ENCODE data around the gene NOA1. TPM values are rescaled to one million over a fixed set of nuclear protein-coding genes. Genes with fewer than 3 reads are reported as not detected.

The NOA1 gene
- total and polyA plus RNA-seq, 12 donors, result 3.5 to 30.0 (median 15.3) TPM

GRCh38 chr4:57018980-57019379, 41.6 kb upstream of the NOA1 start:
- no peak overlapping the region for H3K4me3 ChIP-seq
- no peak for DNase-seq
- H3K36me3 ChIP-seq (replicated peaks in 1 of 2), result peaks cover 1 to 75% of the 10 kb centered on the region in 2 donors
- TF ChIP-seq CTCF (IDR thresholded peaks at IDR 0.05) (no peak), POLR2A (IDR thresholded peaks at IDR 0.05) (no peak)
- intact Hi-C loops (cut with DNase I), result no loop called here
- H3K9me3 ChIP-seq (replicated peaks in 1 of 3), result no peaks in the 10 kb centered on the region
- H3K27me3 ChIP-seq, result no peaks in the 10 kb centered on the region
- no peak overlapping the region for H3K27ac ChIP-seq
- peaks cover 0 to 19% of the 10 kb centered on the region in 2 donors for H3K4me1 ChIP-seq (replicated peaks in 1 of 2)

GRCh38 chr4:57013543-57014120, 36.2 kb upstream of the NOA1 start:
- Histone ChIP-seq H3K36me3 (replicated peaks in 1 of 2) (peaks cover 0 to 81% of the 10 kb centered on the region in 2 donors), H3K9me3 (replicated peaks in 1 of 3) (no peaks in the 10 kb centered on the region), H3K27ac (no peak overlapping the region), H3K4me3 (no peak overlapping the region), H3K27me3 (no peaks in the 10 kb centered on the region), H3K4me1 (replicated peaks in 1 of 2) (no peaks in the 10 kb centered on the region)
- WGBS, 4 donors, result 86 to 96% (median 91%) methylated on average over 4 of the region's 4 CpGs
- TF ChIP-seq POLR2A (IDR thresholded peaks at IDR 0.05) (no peak), CTCF (IDR thresholded peaks at IDR 0.05) (no peak)
- DNase-seq, result no peak
- intact Hi-C loops (cut with DNase I), result no loop called here

DNA sequence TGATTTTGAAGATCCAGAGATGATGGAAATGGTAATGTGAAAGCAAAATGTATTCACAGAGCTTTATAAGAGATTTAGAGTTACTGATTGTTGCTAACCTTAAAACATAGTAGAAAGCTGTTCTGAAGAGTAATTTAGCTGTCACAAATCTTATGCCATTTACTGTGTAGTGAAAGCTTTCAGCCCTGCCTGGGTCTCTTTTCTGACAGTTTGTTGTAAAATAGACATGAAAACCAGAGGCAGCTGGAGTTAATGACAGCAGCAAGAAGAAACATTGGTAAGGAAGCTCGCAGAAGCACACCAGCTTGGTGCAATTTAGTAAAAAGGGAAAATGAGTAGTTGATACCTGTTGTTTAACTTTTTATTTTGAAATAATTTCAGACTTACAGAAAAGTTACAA, 22.3 kb upstream of the NOA1 start:
- H3K9me3 ChIP-seq (replicated peaks in 1 of 3), result no peaks in the 10 kb centered on the region
- H3K4me3 ChIP-seq, result no peak overlapping the region
- H3K4me1 ChIP-seq (replicated peaks in 1 of 2), result no peaks in the 10 kb centered on the region
- intact Hi-C loops (cut with DNase I), result no loop called here
- DNase-seq, result no peak
- no peak overlapping the region for H3K27ac ChIP-seq
- no peaks in the 10 kb centered on the region for H3K27me3 ChIP-seq
- peaks cover 0 to 53% of the 10 kb centered on the region in 2 donors for H3K36me3 ChIP-seq (replicated peaks in 1 of 2)
- WGBS, 4 donors, result 96 to 100% (median 98%) methylated on average over 1 of the region's 1 CpG
- TF ChIP-seq CTCF (IDR thresholded peaks at IDR 0.05) (no peak), POLR2A (IDR thresholded peaks at IDR 0.05) (no peak)

- peak; percentile 32 to 82 (median 59) for DNase-seq
- H3K27me3 ChIP-seq, result no peaks in the 10 kb centered on the region
- peaks cover 8 to 13% of the 10 kb centered on the region in 2 donors for H3K4me1 ChIP-seq (replicated peaks in 1 of 2)
- peaks cover 0 to 49% of the 10 kb centered on the region in 2 donors for H3K36me3 ChIP-seq (replicated peaks in 1 of 2)
- 54 to 65% (median 62%) methylated on average over 7 of the region's 7 CpGs for WGBS, 4 donors
- TF ChIP-seq CTCF (IDR thresholded peaks at IDR 0.05), result no peak
- no peak for TF ChIP-seq POLR2A (IDR thresholded peaks at IDR 0.05)
- intact Hi-C loops (cut with DNase I), result no loop called here
- no peak overlapping the region for H3K4me3 ChIP-seq
- no peaks in the 10 kb centered on the region for H3K9me3 ChIP-seq (replicated peaks in 1 of 3)
- H3K27ac ChIP-seq, result peak overlapping the region in 2 of 5 donors; percentile 14 to 70
Measured at GRCh38 chr4:56995525-56995924, 18.1 kb upstream of the NOA1 start.
